ENCODE results near the gene SEC14L2.

The SEC14L2 gene

DNA sequence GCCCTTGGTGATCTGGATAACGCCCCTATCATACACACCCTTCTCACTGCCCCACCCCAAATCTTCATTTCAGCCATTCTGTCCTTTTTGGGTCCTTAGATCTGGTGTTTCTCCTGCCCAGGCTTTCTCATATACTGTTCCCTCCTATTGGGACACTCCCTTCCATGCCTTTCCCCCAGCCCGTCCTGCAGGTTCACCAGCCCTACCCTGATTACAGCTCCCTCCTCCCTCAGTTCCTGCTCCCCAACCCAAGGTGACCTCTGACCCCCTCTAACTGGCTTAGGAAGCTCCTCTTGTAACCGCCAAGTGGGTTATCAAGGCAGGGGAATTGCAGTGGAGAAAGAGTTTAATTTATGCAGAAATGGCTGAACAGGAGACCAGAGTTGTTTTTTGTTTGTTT lies 41.7 kb downstream of the SEC14L2 start:
- H3K9me3 ChIP-seq (ENCODE audit: severe bottlenecking): no peaks in the 10 kb centered on the region

DNA sequence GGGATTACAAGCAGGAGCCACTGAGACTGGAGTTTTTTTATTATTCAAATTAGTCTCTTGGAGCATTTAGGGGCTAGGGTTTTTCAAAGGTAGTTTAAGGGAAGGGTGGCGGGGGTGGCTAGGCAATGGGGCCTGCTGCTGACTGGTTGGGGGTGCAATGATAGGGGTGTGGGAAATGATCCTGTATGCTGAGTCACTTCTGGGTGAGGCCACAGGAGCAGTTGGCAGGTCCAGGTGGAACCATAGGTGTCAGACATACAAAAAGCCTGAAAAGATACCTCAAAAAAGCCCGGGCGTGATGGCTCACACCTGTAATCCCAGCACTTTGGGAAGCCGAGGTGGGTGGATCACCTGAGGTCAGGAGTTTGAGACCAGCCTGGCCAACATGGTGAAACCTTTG lies 42.4 kb downstream of the SEC14L2 start:
- ATAC-seq (ENCODE audit: low read depth) (no peak), DNase-seq (ENCODE audit: low spot score) (no peak)
- no peaks in the 10 kb centered on the region for H3K27me3 ChIP-seq (ENCODE audit: insufficient read depth, poor library complexity, severe bottlenecking)
- no peak overlapping the region for H3K4me3 ChIP-seq (ENCODE audit: severe bottlenecking)
- H3K36me3 ChIP-seq (ENCODE audit: low read depth): no peaks in the 10 kb centered on the region
- H3K27ac ChIP-seq (ENCODE audit: poor library complexity, severe bottlenecking): no peak overlapping the region
- H3K4me1 ChIP-seq (ENCODE audit: insufficient read depth, poor library complexity, severe bottlenecking): no peaks in the 10 kb centered on the region
- TF ChIP-seq, protein P1, sequence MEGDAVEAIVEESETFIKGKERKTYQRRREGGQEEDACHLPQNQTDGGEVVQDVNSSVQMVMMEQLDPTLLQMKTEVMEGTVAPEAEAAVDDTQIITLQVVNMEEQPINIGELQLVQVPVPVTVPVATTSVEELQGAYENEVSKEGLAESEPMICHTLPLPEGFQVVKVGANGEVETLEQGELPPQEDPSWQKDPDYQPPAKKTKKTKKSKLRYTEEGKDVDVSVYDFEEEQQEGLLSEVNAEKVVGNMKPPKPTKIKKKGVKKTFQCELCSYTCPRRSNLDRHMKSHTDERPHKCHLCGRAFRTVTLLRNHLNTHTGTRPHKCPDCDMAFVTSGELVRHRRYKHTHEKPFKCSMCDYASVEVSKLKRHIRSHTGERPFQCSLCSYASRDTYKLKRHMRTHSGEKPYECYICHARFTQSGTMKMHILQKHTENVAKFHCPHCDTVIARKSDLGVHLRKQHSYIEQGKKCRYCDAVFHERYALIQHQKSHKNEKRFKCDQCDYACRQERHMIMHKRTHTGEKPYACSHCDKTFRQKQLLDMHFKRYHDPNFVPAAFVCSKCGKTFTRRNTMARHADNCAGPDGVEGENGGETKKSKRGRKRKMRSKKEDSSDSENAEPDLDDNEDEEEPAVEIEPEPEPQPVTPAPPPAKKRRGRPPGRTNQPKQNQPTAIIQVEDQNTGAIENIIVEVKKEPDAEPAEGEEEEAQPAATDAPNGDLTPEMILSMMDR (IDR thresholded peaks at IDR 0.05; ENCODE audit: poor library complexity, severe bottlenecking): no peak
- H3K9me3 ChIP-seq (ENCODE audit: severe bottlenecking): no peaks in the 10 kb centered on the region

More for the DNA sequence above, 41.7 kb downstream of the SEC14L2 start:
- Histone ChIP-seq H3K27ac (ENCODE audit: poor library complexity, severe bottlenecking) (no peak overlapping the region), H3K27me3 (ENCODE audit: insufficient read depth, poor library complexity, severe bottlenecking) (no peaks in the 10 kb centered on the region), H3K4me1 (ENCODE audit: insufficient read depth, poor library complexity, severe bottlenecking) (no peaks in the 10 kb centered on the region), H3K36me3 (ENCODE audit: low read depth) (no peaks in the 10 kb centered on the region), H3K4me3 (ENCODE audit: severe bottlenecking) (no peak overlapping the region)
- no peak for ATAC-seq (ENCODE audit: low read depth)
- no peak for DNase-seq (ENCODE audit: low spot score)
- TF ChIP-seq, protein P1 (IDR thresholded peaks at IDR 0.05; ENCODE audit: poor library complexity, severe bottlenecking): no peak

DNA sequence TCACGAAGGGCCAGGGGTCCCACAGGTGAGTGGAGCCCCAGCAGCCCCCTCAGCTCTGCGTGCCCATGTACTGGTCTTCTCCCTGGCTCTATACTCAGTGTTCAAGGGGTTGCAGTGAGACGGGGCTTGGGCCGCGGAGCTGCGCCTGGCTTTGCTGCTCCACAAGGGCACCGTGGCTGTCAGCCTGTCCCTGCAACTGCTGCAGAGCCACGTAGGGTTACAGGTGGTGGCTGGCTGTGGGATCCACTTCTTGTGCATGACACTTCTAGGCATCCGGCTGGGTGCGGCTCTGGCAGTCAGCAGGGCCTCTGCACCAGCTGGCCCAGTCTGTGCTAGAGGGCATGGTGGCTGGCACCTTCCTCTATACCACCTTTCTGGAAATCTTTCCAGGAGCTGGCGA lies 43.0 kb downstream of the SEC14L2 start:
- DNase-seq (ENCODE audit: low spot score) (no peak), ATAC-seq (ENCODE audit: low read depth) (no peak)
- Histone ChIP-seq H3K27ac (ENCODE audit: poor library complexity, severe bottlenecking) (no peak overlapping the region), H3K4me3 (ENCODE audit: severe bottlenecking) (no peak overlapping the region), H3K27me3 (ENCODE audit: insufficient read depth, poor library complexity, severe bottlenecking) (no peaks in the 10 kb centered on the region), H3K36me3 (ENCODE audit: low read depth) (no peaks in the 10 kb centered on the region), H3K4me1 (ENCODE audit: insufficient read depth, poor library complexity, severe bottlenecking) (no peaks in the 10 kb centered on the region), H3K9me3 (ENCODE audit: severe bottlenecking) (no peaks in the 10 kb centered on the region)
- TF ChIP-seq, protein P1 (IDR thresholded peaks at IDR 0.05; ENCODE audit: poor library complexity, severe bottlenecking): no peak

DNA sequence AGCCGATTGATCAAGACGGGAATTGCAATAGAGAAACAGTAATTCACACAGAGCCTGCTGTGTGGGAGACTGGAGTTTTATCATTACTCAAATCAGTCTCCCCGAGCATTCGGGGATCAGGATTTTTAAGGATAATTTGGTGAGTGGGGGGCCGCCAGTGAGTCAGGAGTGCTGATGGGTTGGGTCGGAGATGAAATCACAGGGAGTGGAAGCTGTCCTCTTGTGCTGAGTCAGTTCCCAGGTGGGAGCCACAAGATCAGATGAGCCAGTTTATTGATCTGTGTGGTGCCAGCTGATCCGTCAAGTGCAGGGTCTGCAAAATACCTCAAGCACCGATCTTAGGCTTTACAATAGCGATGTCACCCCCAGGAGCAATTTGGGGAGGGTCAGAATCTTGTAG lies 44.3 kb downstream of the SEC14L2 start:
- Histone ChIP-seq H3K27ac (ENCODE audit: poor library complexity, severe bottlenecking) (no peak overlapping the region), H3K27me3 (ENCODE audit: insufficient read depth, poor library complexity, severe bottlenecking) (no peaks in the 10 kb centered on the region), H3K9me3 (ENCODE audit: severe bottlenecking) (no peaks in the 10 kb centered on the region), H3K4me1 (ENCODE audit: insufficient read depth, poor library complexity, severe bottlenecking) (no peaks in the 10 kb centered on the region), H3K36me3 (ENCODE audit: low read depth) (no peaks in the 10 kb centered on the region), H3K4me3 (ENCODE audit: severe bottlenecking) (no peak overlapping the region)
- TF ChIP-seq, protein P1 (IDR thresholded peaks at IDR 0.05; ENCODE audit: poor library complexity, severe bottlenecking): no peak
- ATAC-seq (ENCODE audit: low read depth) (no peak), DNase-seq (ENCODE audit: low spot score) (no peak)

DNA sequence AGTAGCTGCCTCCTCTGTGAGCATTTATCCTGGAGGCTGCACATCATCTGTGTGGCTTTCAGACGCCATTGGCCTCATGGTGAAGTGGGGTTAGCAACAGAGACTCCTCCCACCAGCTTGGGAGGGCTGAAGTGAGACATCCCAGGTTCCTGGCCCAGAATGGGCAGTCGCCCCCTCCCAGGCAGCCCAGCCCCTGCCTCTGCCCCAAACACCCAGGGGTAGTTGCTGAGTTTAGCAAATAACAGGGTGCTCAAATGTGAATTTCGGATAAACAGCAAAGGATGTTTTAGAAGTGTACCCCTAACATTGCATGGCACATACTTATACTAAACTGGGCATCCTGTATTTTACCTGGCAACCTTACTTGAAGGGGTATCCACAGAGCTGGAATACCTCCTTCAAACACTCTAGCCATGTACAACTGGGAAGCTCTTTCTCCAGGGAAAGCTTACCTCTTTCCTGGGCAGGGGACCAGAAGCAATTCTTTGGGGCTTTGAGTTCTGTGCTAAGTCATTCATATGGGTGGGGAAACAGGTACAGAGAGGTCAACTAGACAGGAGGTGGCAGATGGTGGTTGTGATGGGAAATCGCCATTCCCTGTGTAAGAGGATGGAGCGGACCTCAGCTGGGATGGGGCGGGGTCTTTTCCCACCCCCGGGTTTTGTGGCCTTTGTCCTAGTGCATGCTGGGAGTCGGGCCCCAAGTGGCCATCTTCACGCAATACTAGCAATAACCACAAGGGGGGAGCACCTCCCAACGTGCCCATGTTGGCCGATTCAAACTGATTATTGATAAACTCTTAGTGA lies 48.0 kb downstream of the SEC14L2 start:
- H3K4me1 ChIP-seq (ENCODE audit: insufficient read depth, poor library complexity, severe bottlenecking): no peaks in the 10 kb centered on the region
- TF ChIP-seq, protein P1 (IDR thresholded peaks at IDR 0.05; ENCODE audit: poor library complexity, severe bottlenecking): peak; percentile 86
- DNase-seq (ENCODE audit: low spot score) (no peak), ATAC-seq (ENCODE audit: low read depth) (peak; percentile 59)
- H3K9me3 ChIP-seq (ENCODE audit: severe bottlenecking): no peaks in the 10 kb centered on the region
- no peak overlapping the region for H3K4me3 ChIP-seq (ENCODE audit: severe bottlenecking)
- H3K36me3 ChIP-seq (ENCODE audit: low read depth): no peaks in the 10 kb centered on the region
- H3K27me3 ChIP-seq (ENCODE audit: insufficient read depth, poor library complexity, severe bottlenecking): no peaks in the 10 kb centered on the region
- no peak overlapping the region for H3K27ac ChIP-seq (ENCODE audit: poor library complexity, severe bottlenecking)
